Gastrocnemius medialis (tissue), 4 donors: ENCODE results near the gene GH1. TPM values are rescaled to one million over a fixed set of nuclear protein-coding genes. Genes with fewer than 3 reads are reported as not detected.
A peak's percentile ranks its signal among the peaks of the same experiment; 100 is the strongest.
"Not testable (repeated sequence)": the region's sequence is repeated elsewhere in the genome, so short reads cannot be mapped to it uniquely, and the experiment has no call there.

Experiments used
- ATAC-seq, 2 donors: fragments of 150-250 bp; one replicate each; pipeline ENCODE4 v1.9.1; 2016
- DNase-seq, 2 donors: peaks; one replicate each; pipeline ENCODE4 v3.0.0-alpha.2; 2019
- H3K27ac ChIP-seq, 4 donors: fragments of 200-600 bp; sonication (generic); 1 replicate in 1 of 4; 2 replicates in 3 of 4; pipeline ENCODE4 v1.5.1; 2016 to 2018; ENCODE audit warnings: mild to moderate bottlenecking in 2 of 4, moderate library complexity in 1 of 4
- H3K27me3 ChIP-seq, 3 donors: fragments of 200-600 bp; sonication (generic) in 2 of 3; 1 replicate in 1 of 3; 2 replicates in 2 of 3; pipeline versions ENCODE4 v1.5.1 to v1.6.0; 2016 to 2019; ENCODE audit warnings: mild to moderate bottlenecking in 1 of 3, moderate library complexity in 1 of 3
- H3K36me3 ChIP-seq, 2 donors: fragments of 200-600 bp; sonication (generic) in 1 of 2; one replicate each; pipeline ENCODE4 v1.5.1; 2017 to 2018
- H3K4me1 ChIP-seq, 2 donors: fragments of 200-600 bp; sonication (generic) in 1 of 2; one replicate each; pipeline ENCODE4 v1.5.1; 2016 to 2017; ENCODE audit warnings: mild to moderate bottlenecking in 2 of 2
- H3K4me3 ChIP-seq, 4 donors: fragments of 200-600 bp; sonication (generic) in 3 of 4; 1 replicate in 1 of 4; 2 replicates in 3 of 4; pipeline ENCODE4 v1.5.1; 2016 to 2019; ENCODE audit warnings: mild to moderate bottlenecking in 2 of 4
- H3K9me3 ChIP-seq, 3 donors: fragments of 200-600 bp; sonication (generic) in 2 of 3; 1 replicate in 1 of 3; 2 replicates in 2 of 3; pipeline ENCODE4 v1.5.1; 2016 to 2019
- CTCF ChIP-seq, 5 experiments: fragments of 450-650 bp in 3 of 5; fragments of 200-600 bp in 2 of 5; sonication (generic) in 2 of 5; IDR thresholded peaks in 4 of 5; conservative IDR thresholded peaks in 1 of 5; 1 replicate in 4 of 5; 2 replicates in 1 of 5; pipeline ENCODE4 v1.5.1; 2016 to 2019; ENCODE audit warnings: antibody characterized with exemption in 5 of 5, mild to moderate bottlenecking in 3 of 5, moderate library complexity in 3 of 5
- POLR2A ChIP-seq, 2 donors: fragments of 450-650 bp; IDR thresholded peaks; one replicate each; pipeline ENCODE4 v1.6.1; 2017; ENCODE audit warnings: antibody characterized with exemption in 2 of 2, mild to moderate bottlenecking in 2 of 2, moderate library complexity in 2 of 2
- in situ Hi-C, 4 donors: fragments of 200-750 bp; cut with MboI; loops; one replicate each; pipeline versions ENCODE4 v1.15.0 to v1.8.0; 2017; ENCODE audit warnings: low sequenced_read_pairs in 4 of 4
- intact Hi-C: fragments of 100-400 bp; cut with DNase I; formaldehyde crosslinking; loops from one replicate; pipeline ENCODE4 v1.15.1; 2023; ENCODE audit warnings: low total_unique reads
- total RNA-seq, 4 donors: library from RNA; depleted of rRNA; stranded (reverse); fragments of >200 nt; gene quantifications; one replicate each; pipeline versions ENCODE4 v1.1.0 to v1.2.3, GENCODE V29; 2016

The GH1 gene
- total RNA-seq, 4 donors from 2014 or later = not detected

GRCh38 chr17:63914471-63914870 lies 4.2 kb downstream of the GH1 start:
- no peak overlapping the region for H3K4me3 ChIP-seq
- H3K27me3 ChIP-seq = no peaks in the 10 kb centered on the region
- in situ Hi-C loops (loop anchor here (5.0 to 25.0 kb wide), 8 partner anchors 108 to 523 kb away; partner anchors contain the start of genes ERN1 (in 2 of the 4), ICAM2 (in 2 of the 4) and MILR1 (in 1 of the 4)), intact Hi-C loops (loop anchor here (10.0 kb wide), 1 partner anchor 360 kb away; no protein-coding TSS in a partner anchor)
- no peak overlapping the region for H3K27ac ChIP-seq
- no peak for DNase-seq
- H3K36me3 ChIP-seq = no peaks in the 10 kb centered on the region
- no peak for ATAC-seq
- peaks cover 2 to 3% of the 10 kb centered on the region in 2 donors for H3K4me1 ChIP-seq
- TF ChIP-seq CTCF (IDR thresholded peaks at IDR 0.05 in 4 of 5, conservative IDR thresholded peaks at IDR 0.05 in 1 of 5) (no peak), POLR2A (IDR thresholded peaks at IDR 0.05) (no peak)
- no peaks in the 10 kb centered on the region for H3K9me3 ChIP-seq

- Histone ChIP-seq H3K9me3 (no peaks in the 10 kb centered on the region), H3K27me3 (no peaks in the 10 kb centered on the region), H3K27ac (no peak overlapping the region), H3K4me3 (no peak overlapping the region), H3K4me1 (no peaks in the 10 kb centered on the region), H3K36me3 (no peaks in the 10 kb centered on the region)
- ATAC-seq = peak; percentile 64 to 68
- DNase-seq = no peak
- in situ Hi-C loops (loop anchor here (5.0 to 25.0 kb wide), 8 partner anchors 111 to 526 kb away; partner anchors contain the start of genes ERN1 (in 2 of the 4), ICAM2 (in 2 of the 4) and MILR1 (in 1 of the 4)), intact Hi-C loops (loop anchor here (2.0 to 10.0 kb wide), 2 partner anchors 113 to 363 kb away; no protein-coding TSS in a partner anchor)
- TF ChIP-seq POLR2A (IDR thresholded peaks at IDR 0.05) (no peak), CTCF (IDR thresholded peaks at IDR 0.05 in 4 of 5, conservative IDR thresholded peaks at IDR 0.05 in 1 of 5) (peak; percentile 41 to 94 (median 78))
Observed at GRCh38 chr17:63911657-63912100, 7.0 kb downstream of the GH1 start.

- no peaks in the 10 kb centered on the region for H3K9me3 ChIP-seq
- H3K27ac ChIP-seq = no peak within 1 kb of the TSS
- intact Hi-C loops (loop anchor here (10.0 kb wide), 1 partner anchor 364 kb away; no protein-coding TSS in a partner anchor), in situ Hi-C loops (loop anchor here (5.0 to 25.0 kb wide), 8 partner anchors 111 to 526 kb away; partner anchors contain the start of genes ERN1 (in 2 of the 4), ICAM2 (in 2 of the 4) and MILR1 (in 1 of the 4))
- ATAC-seq = no peak
- TF ChIP-seq CTCF (IDR thresholded peaks at IDR 0.05 in 4 of 5, conservative IDR thresholded peaks at IDR 0.05 in 1 of 5) (no peak), POLR2A (IDR thresholded peaks at IDR 0.05) (no peak)
- H3K27me3 ChIP-seq = no peaks in the 10 kb centered on the region
- H3K36me3 ChIP-seq = no peaks in the 10 kb centered on the region
- DNase-seq = no peak
- H3K4me1 ChIP-seq = no peaks in the 10 kb centered on the region
- no peak within 1 kb of the TSS for H3K4me3 ChIP-seq
Observed at GRCh38 chr17:63911041-63911635, 7.5 kb downstream of the GH1 start, which contains the start of gene CSHL1. TSS of gene CSHL1 (minus strand) at chr17:63911258. CDS start at chr17:63911196, 62 bp downstream.

GRCh38 chr17:63910096-63910495 lies 8.5 kb downstream of the GH1 start:
- ATAC-seq (no peak), DNase-seq (no peak)
- no peak for TF ChIP-seq POLR2A (IDR thresholded peaks at IDR 0.05)
- TF ChIP-seq CTCF (IDR thresholded peaks at IDR 0.05 in 4 of 5, conservative IDR thresholded peaks at IDR 0.05 in 1 of 5) = no peak
- no peak overlapping the region for H3K27ac ChIP-seq
- H3K27me3 ChIP-seq = no peaks in the 10 kb centered on the region
- H3K9me3 ChIP-seq = no peaks in the 10 kb centered on the region
- no peaks in the 10 kb centered on the region for H3K4me1 ChIP-seq
- no peaks in the 10 kb centered on the region for H3K36me3 ChIP-seq
- in situ Hi-C loops (loop anchor here (5.0 to 25.0 kb wide), 8 partner anchors 112 to 527 kb away; partner anchors contain the start of genes ERN1 (in 2 of the 4), ICAM2 (in 2 of the 4) and MILR1 (in 1 of the 4)), intact Hi-C loops (loop anchor here (10.0 kb wide), 1 partner anchor 365 kb away; no protein-coding TSS in a partner anchor)
- no peak overlapping the region for H3K4me3 ChIP-seq

GRCh38 chr17:63909586-63909985 lies 9.1 kb downstream of the GH1 start:
- H3K4me1 ChIP-seq, ATAC-seq, H3K27me3 ChIP-seq, H3K27ac ChIP-seq, H3K4me3 ChIP-seq, DNase-seq, H3K36me3 ChIP-seq, H3K9me3 ChIP-seq, intact Hi-C loops: not testable (repeated sequence)
- in situ Hi-C loops = loop anchor here (25.0 kb wide), 3 partner anchors 228 to 528 kb away; partner anchors contain the start of genes ERN1 (in 2 of the 4) and MILR1 (in 1 of the 4)

GRCh38 chr17:63907161-63907778 lies 11.4 kb downstream of the GH1 start:
- in situ Hi-C loops = loop anchor here (25.0 kb wide), 3 partner anchors 230 to 530 kb away; partner anchors contain the start of genes ERN1 (in 2 of the 4) and MILR1 (in 1 of the 4)
- H3K4me3 ChIP-seq, H3K36me3 ChIP-seq, intact Hi-C loops, H3K27ac ChIP-seq, ATAC-seq, DNase-seq, H3K4me1 ChIP-seq, H3K27me3 ChIP-seq, H3K9me3 ChIP-seq: not testable (repeated sequence)

GRCh38 chr17:63904796-63905195 lies 13.8 kb downstream of the GH1 start:
- in situ Hi-C loops = loop anchor here (25.0 kb wide), 3 partner anchors 233 to 533 kb away; partner anchors contain the start of genes ERN1 (in 2 of the 4) and MILR1 (in 1 of the 4)

More at GRCh38 chr17:63904796-63905195, 13.8 kb downstream of the GH1 start:
- DNase-seq, H3K4me1 ChIP-seq, H3K9me3 ChIP-seq, H3K27me3 ChIP-seq, H3K27ac ChIP-seq, intact Hi-C loops, ATAC-seq, H3K36me3 ChIP-seq, H3K4me3 ChIP-seq: not testable (repeated sequence)
